ENCODE measurements around the gene HKDC1.
A peak's percentile ranks its signal among the peaks of the same experiment; 100 is the strongest.
"Not testable (repeated sequence)": the region's sequence is repeated elsewhere in the genome, so short reads cannot be mapped to it uniquely, and the experiment has no call there.

The HKDC1 gene

DNA sequence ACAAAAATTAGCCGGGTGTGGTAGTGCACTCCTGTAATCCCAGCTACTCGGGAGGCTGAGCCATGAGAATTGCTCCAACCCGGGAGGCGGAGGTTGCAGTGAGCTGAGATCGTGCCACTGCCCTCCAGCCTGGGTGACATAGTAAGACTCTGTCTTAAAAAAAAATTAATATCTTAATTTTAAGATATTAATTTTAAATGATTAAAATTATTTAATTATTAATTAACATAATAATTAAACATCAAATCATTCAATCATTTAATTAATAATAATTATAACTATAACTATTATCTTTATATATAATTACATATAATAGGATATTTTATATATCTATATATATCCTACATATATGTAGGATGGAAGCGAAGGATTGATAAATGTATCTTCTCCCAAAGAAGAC is 56.4 kb downstream of the HKDC1 start:
- no peak for DNase-seq (ENCODE audit: low read depth in 2 of 3, low spot score in 1 of 3)

DNA sequence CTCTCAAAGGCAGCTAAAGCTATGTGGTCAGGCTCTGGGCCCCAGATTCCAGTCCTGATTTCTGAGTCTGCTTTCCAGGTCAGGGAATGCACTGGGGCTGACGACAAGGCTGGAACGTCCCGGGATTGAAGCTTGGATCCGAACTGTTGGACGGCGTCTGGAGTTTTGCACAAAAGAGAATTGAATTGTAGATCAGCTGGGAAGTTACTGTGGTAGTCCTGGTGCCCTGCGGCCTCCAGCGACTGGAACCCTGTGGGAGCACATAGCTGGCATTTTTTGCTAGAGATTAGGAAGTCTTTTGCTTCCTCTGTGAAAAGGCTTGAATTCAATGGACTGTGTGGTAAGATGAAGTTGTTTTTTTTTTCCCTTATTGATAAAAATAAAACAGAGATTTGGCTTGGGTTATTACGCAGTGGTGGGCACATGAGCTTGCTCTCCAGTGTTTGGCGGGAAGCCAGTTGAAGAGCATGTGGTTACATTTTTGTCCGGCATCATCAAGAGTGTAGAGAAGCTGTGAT is 58.4 kb downstream of the HKDC1 start, which contains the start of gene HK1:
HK1 (plus strand) TSS at position 51 of the 518 bp plus-strand sequence.
- DNase-seq (ENCODE audit: low read depth in 2 of 3, low spot score in 1 of 3) = no peak

GRCh38 chr10:69279110-69279509 is 59.0 kb downstream of the HKDC1 start:
- no peak for DNase-seq (ENCODE audit: low read depth in 2 of 3, low spot score in 1 of 3)

- no peak for DNase-seq (ENCODE audit: low read depth in 2 of 3, low spot score in 1 of 3)
Observed at GRCh38 chr10:69281507-69282413, 61.6 kb downstream of the HKDC1 start.

- not testable (repeated sequence) for DNase-seq (ENCODE audit: low read depth in 2 of 3, low spot score in 1 of 3)
Observed at GRCh38 chr10:69284402-69284801, 64.3 kb downstream of the HKDC1 start.

GRCh38 chr10:69285699-69286098 is 65.6 kb downstream of the HKDC1 start:
- DNase-seq (ENCODE audit: low read depth in 2 of 3, low spot score in 1 of 3) = no peak

- no peak for DNase-seq (ENCODE audit: low read depth in 2 of 3, low spot score in 1 of 3)
Observed at GRCh38 chr10:69287181-69287580, 67.0 kb downstream of the HKDC1 start.

- DNase-seq (ENCODE audit: low read depth in 2 of 3, low spot score in 1 of 3) = no peak
Observed at GRCh38 chr10:69290993-69291392, 70.9 kb downstream of the HKDC1 start.

GRCh38 chr10:69292459-69292858 is 72.3 kb downstream of the HKDC1 start:
- DNase-seq (ENCODE audit: low read depth in 2 of 3, low spot score in 1 of 3) = no peak

DNA sequence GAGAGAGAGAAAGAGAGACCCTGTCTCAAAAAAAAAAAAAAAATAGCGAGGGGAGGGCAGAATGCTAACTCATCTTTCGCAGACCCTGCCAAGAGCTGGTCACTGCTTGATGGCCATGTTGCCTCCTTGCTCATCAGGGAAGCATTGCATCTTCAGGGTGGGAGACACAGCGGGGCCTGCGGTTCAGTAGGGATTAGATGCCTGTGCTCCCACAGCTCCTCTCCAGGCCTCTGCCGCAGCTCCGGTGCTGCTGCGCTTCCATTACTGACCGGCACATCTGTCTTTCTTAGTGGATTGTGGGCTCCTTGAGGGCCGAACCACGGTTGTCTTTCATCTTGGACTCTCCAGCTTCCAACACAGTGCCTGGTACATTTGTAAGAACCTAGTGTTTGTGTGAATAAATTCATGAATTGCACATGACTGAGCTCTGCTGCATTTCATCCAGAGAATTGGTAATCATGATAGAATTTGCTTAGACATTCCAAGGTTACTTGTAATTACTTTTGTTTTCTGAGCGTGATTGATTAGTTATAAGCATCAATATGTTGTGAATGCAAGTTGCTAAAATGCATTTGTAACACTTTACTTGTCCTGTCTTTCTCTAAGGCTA is 75.0 kb downstream of the HKDC1 start:
- no peak for DNase-seq (ENCODE audit: low read depth in 2 of 3, low spot score in 1 of 3)

DNA sequence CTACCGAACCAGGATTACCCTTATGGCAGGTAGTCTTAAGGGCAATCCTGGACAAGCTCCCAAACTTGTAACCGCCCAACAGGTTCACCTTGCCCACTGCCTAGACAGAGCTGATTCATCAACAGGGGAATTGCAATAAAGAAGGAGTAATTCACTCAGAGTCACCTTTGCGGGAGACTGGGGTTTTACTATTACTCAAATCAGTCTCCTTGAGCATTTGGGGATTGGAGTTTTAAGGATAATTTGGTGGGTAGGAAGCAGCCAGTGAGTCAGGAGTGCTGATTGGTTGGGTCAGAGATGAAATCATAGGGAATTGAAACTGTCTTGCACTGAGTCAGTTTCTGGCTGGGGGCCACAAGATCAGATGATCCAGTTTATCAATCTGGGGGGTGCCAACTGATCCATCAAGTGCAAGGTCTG is 83.5 kb downstream of the HKDC1 start:
- DNase-seq (ENCODE audit: low read depth in 2 of 3, low spot score in 1 of 3) = peak in 1 of 3 donors; percentile 20

DNA sequence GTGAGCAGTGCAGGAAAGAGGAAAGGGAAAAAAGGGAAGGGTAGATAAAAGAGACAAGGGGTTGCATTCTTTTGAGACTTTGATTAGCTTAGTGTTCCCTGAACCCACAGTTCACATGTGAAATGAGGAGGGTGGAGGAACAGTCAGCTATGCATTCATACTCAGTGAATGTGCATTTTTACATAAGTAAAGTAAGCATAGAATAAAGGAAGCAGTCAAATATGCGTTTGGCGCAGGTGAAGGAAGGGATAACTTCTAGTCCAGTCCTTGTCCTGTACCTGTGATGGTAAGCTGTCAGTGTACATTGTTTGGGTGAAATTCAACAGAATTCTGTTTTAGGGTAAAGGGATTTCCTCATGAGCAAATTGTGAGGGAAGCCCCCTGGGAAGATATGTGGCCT is 86.3 kb downstream of the HKDC1 start:
- no peak for DNase-seq (ENCODE audit: low read depth in 2 of 3, low spot score in 1 of 3)

GRCh38 chr10:69307434-69307833 is 87.3 kb downstream of the HKDC1 start:
- no peak for DNase-seq (ENCODE audit: low read depth in 2 of 3, low spot score in 1 of 3)

- not testable (repeated sequence) for DNase-seq (ENCODE audit: low read depth in 2 of 3, low spot score in 1 of 3)
Observed at GRCh38 chr10:69308304-69308703, 88.2 kb downstream of the HKDC1 start.

- DNase-seq (ENCODE audit: low read depth in 2 of 3, low spot score in 1 of 3) = no peak
Observed at GRCh38 chr10:69311309-69311708, 91.2 kb downstream of the HKDC1 start.

GRCh38 chr10:69312528-69312927 is 92.4 kb downstream of the HKDC1 start:
- DNase-seq (ENCODE audit: low read depth in 2 of 3, low spot score in 1 of 3) = no peak

GRCh38 chr10:69315100-69315542 is 95.0 kb downstream of the HKDC1 start:
- no peak for DNase-seq (ENCODE audit: low read depth in 2 of 3, low spot score in 1 of 3)

DNA sequence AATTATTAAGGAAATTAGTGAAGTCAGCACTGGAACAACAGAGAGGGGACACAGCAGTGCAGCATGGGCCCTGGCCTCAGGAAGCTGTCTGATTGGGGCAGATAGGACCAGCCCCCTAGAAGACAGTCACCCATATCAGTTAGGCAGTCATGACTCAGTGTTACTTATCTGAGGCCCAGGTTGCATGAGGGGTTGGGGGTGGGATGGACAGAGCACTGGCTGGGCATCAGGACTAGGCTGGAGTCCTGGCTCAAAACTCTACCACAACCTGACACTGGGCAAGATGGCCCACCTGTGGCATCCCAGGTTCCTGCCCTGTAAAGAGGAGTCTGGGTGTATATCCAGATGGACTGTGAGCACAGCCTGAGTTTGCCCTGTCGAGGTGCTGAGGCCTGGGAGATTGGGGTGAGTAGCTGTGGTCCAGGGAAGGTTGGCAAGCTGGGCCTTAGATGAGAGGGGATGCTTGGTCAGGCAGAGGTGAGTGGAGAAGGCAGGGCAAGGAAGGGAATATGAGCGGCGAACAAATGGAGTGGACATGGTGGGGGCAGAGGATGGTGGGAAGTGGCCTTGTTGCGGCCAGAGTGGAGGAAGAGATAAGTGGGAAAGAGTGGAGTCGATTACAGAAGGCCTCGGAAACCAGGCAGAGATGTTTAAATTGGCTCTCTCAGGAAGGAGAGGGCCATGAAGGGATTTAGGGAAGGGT is 95.6 kb downstream of the HKDC1 start:
- DNase-seq (ENCODE audit: low read depth in 2 of 3, low spot score in 1 of 3) = no peak

DNA sequence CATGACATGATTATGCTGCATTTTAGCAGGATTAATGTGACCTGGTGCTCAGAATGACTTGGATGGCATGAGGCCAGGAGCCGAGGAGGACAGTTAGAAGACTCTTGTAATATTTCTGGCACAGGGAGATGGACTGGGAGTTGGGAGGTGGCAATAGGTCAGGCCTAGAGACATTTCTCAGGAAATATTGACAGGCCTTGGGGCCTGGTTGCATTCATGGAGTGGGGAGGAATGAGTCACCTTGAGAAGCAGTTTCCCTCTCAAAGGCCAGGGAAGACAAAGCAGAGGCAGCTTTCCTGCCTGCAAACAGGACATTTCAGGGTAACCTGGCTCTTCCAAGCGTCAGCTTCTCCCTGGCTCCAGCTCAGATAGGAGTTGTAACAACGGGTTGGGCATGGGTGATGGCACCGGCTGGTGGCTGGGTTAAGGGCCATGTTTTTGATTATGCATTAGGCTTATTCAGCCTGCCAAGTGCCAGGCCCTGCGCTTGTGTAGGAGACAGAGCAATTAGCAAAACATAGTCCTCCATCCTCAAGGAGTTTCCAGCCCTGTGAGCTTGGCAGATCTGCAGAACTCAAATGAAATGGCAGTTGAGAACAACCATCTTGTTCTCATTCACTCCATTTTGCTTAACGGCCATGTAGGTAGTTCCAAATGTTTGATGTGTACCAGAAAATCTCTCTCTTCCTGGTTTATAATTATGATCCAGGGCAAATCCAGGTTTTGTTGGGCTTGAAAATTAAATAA is 96.4 kb downstream of the HKDC1 start:
- no peak for DNase-seq (ENCODE audit: low read depth in 2 of 3, low spot score in 1 of 3)
